Measurements from ENCODE around the gene SPTB.
A peak's percentile ranks its signal among the peaks of the same experiment; 100 is the strongest.

The SPTB gene

DNA sequence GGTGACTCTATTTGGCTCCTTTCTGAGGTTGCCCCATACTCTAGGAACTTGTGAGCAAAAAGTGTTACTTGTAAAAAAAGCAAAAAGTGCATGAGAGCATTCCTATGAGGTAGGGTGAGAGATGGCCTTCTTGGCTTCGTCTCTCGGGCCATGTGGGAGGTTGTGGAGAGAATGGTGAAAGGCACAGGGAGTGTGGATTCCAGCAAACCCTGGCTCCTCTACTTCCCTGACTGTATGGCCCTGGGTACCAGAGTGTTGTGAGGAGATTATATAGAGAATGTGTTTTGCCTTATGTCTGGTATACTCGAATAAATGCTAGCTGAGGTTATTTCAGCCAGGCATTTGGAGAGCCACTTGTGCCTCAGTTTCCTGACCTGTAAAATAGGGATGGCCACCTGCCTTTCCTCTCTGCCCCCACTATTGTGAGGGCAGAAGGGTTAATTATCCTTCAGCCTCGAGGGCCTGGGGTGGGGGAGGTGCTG is 164.5 kb downstream of the SPTB start:
- Histone ChIP-seq H3K4me3 (ENCODE audit: low read depth, low read length) (no peak overlapping the region), H3K4me1 (peaks cover 7% of the 10 kb centered on the region), H3K9me3 (0 out of 2 replicates have a peak, but pooled peaks cover 2% of the 10 kb centered on the region), H3K27me3 (no peaks in the 10 kb centered on the region), H3K36me3 (peaks cover 3% of the 10 kb centered on the region)
- TF ChIP-seq, protein P1, sequence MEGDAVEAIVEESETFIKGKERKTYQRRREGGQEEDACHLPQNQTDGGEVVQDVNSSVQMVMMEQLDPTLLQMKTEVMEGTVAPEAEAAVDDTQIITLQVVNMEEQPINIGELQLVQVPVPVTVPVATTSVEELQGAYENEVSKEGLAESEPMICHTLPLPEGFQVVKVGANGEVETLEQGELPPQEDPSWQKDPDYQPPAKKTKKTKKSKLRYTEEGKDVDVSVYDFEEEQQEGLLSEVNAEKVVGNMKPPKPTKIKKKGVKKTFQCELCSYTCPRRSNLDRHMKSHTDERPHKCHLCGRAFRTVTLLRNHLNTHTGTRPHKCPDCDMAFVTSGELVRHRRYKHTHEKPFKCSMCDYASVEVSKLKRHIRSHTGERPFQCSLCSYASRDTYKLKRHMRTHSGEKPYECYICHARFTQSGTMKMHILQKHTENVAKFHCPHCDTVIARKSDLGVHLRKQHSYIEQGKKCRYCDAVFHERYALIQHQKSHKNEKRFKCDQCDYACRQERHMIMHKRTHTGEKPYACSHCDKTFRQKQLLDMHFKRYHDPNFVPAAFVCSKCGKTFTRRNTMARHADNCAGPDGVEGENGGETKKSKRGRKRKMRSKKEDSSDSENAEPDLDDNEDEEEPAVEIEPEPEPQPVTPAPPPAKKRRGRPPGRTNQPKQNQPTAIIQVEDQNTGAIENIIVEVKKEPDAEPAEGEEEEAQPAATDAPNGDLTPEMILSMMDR (IDR thresholded peaks at IDR 0.05; ENCODE audit: low read depth, low read length): no peak
- DNase-seq: peak; percentile 1

DNA sequence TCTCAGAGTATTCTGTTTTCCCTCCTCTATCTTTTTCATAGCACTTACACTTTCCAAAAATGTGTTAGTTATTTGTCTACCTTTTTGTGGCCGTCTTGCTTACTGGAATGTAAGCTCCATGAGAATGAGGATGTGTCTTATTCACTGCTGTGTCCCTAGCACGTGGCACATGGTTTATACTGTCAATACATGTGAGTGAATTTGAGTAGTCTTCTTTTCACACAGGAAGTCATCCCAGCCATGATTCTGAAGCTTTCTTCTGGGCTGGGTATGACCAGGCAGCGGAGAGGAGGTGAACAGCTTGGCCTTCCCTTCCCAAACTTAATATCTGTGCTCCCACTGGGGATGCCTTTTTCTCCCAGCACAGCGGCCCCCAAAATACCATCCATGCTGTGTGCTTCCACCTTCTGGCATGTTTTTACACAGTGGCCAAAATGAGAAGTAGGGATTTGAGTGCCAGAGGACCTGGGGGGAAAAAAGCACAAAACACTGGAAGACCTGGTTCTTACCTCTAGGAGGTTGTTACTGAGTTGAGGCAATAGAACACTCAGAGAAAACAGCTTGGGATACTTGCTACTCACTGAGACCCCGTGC is 165.2 kb downstream of the SPTB start:
- H3K4me1 ChIP-seq: peaks cover 7% of the 10 kb centered on the region

DNA sequence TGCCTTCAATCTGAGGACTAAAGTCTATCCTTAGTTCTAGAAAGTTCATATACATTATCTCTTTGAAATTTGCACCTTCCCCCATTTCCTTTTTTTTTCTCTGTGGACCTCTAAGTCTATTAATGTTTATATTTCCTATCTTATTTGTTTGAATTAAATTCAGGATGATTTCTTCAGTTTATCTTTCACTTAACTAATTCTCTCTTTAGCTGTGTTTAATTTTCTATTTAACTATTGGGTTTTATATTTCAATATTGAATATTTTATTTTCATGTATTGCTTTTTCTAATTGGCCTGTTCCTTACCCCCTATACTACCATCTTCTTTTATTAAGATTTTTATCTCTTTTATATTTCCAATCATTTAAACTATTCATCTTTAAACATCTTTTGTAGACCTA is 166.0 kb downstream of the SPTB start:
- TF ChIP-seq, protein P1 (IDR thresholded peaks at IDR 0.05; ENCODE audit: low read depth, low read length): no peak
- Histone ChIP-seq H3K36me3 (peaks cover 3% of the 10 kb centered on the region), H3K9me3 (0 out of 2 replicates have a peak, but pooled peaks cover 2% of the 10 kb centered on the region), H3K4me1 (peaks cover 7% of the 10 kb centered on the region), H3K4me3 (ENCODE audit: low read depth, low read length) (no peak overlapping the region), H3K27me3 (no peaks in the 10 kb centered on the region)
- no peak for DNase-seq

More for the DNA sequence above, 165.2 kb downstream of the SPTB start:
- TF ChIP-seq, protein P1 (IDR thresholded peaks at IDR 0.05; ENCODE audit: low read depth, low read length): no peak
- Histone ChIP-seq H3K4me3 (ENCODE audit: low read depth, low read length) (no peak overlapping the region), H3K27me3 (no peaks in the 10 kb centered on the region), H3K36me3 (peaks cover 3% of the 10 kb centered on the region), H3K9me3 (0 out of 2 replicates have a peak, but pooled peaks cover 2% of the 10 kb centered on the region)
- DNase-seq: no peak

DNA sequence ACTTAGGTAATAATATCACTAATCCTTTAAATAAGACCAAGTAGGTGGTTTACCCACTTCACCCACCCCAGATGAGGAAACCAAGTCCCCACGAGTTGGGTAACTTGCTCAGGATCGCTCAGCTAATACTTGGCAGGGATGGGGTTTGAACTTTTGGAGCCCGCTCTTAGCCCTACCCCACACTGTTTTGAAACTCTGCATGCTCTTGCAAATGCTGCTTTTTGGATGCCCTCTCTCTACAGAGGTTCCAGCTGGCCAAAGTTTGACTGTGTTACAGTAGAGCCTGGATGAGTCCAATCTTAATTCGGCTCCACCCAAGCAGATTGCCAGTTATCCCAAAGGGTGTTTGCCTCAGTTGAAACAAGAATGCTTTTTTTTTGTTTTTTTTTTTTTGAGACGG is 168.7 kb downstream of the SPTB start:
- peak; percentile 0 for DNase-seq
- peaks cover 3% of the 10 kb centered on the region for H3K36me3 ChIP-seq
- no peaks in the 10 kb centered on the region for H3K27me3 ChIP-seq
- H3K9me3 ChIP-seq: 0 out of 2 replicates have a peak, but pooled peaks cover 2% of the 10 kb centered on the region
- H3K4me1 ChIP-seq: peaks cover 5% of the 10 kb centered on the region; the same call in 1 of the 2 replicates
- no peak overlapping the region for H3K4me3 ChIP-seq (ENCODE audit: low read depth, low read length)
- TF ChIP-seq, protein P1 (IDR thresholded peaks at IDR 0.05; ENCODE audit: low read depth, low read length): no peak

DNA sequence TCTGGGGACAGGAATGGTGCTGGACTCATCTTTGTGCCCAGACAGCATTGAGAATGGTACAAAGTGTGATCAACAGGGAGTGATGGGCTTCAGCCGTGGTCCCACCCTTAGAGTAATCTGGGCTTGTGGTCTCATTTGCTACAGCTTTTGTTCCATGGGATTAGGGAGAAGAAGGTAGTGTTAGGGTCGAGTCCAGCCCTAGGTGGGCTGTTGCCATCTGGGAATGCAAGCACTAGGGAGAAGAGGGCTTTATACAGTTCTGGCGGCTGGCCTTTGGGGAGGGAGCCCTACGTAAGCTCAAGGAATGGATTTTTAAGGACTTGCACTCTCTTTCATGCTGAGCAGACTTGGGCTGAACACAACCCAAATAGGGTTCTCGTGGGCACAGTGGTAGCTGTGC is 170.6 kb downstream of the SPTB start:
- Histone ChIP-seq H3K4me1 (peaks cover 8% of the 10 kb centered on the region; the same call in 1 of the 2 replicates), H3K9me3 (no peaks in the 10 kb centered on the region), H3K36me3 (no peaks in the 10 kb centered on the region; the same call in 1 of the 2 replicates), H3K4me3 (ENCODE audit: low read depth, low read length) (no peak overlapping the region), H3K27me3 (no peaks in the 10 kb centered on the region)
- TF ChIP-seq, protein P1 (IDR thresholded peaks at IDR 0.05; ENCODE audit: low read depth, low read length): no peak
- peak; percentile 0 for DNase-seq

All from BE2C (cell line).